Activated T-cell treated with anti-CD3 and anti-CD28 coated beads, Interleukin-2, amount 50 U/mL, for 1 hour (primary cell): ENCODE data around the gene TAF15.

Source experiments
- DNase-seq: peaks from one replicate; pipeline ENCODE4 v3.0.0-alpha.2; 2020

The TAF15 gene

DNA sequence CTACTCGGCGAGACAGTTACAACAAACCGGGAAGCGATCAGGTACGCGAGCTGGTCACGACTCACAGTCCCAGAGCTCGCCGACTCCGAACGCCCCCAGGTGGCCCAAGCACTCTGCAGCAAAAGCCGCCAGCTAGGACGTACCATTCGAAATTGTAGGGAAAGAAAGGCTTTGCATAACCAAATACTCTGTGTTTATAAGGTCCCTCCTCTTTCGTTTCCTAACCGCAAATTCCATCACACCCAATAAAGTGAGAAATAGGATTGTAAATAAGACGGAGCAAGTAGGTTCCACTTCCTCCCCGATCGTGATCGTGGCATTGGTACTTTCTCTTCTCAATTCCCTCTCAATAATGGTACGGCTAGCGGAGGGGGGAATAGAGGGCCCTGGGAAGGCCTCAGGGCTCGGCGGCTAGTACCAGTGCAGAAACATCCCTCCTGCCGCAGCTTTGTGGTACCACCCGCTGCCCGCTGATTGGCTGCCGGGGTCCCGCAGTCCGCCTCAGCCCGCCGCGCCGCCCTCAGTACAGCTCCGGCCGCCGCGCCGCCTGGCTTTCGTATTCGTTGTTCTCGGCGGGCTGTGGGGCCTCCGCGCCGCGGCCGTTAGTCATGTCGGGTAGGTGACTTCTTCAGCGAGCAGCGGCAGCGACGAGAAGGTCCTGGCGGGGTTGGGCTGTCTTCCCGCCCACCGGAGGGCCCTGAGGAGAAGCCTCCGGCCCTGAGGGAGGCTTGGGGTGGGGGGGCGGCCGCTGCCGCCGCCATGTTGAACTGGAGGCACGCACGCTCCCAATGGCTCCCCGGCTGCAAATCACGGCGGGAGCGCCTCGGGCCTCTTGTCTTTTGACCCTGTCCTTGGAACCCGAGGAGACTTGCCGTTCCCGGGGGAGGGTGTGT lies at the start of gene TAF15:
TSS of gene TAF15 (plus strand) at position 523 of the 893 bp plus-strand sequence. CDS start at position 609, 86 bp downstream.
- DNase-seq: peak; percentile 92

GRCh38 chr17:35760587-35760986 lies 48.7 kb upstream of the TAF15 start, which contains the start of gene C17orf50:
TSS of gene C17orf50 (plus strand) at chr17:35760887. CDS start at chr17:35760942, 55 bp downstream.
- DNase-seq: no peak

DNA sequence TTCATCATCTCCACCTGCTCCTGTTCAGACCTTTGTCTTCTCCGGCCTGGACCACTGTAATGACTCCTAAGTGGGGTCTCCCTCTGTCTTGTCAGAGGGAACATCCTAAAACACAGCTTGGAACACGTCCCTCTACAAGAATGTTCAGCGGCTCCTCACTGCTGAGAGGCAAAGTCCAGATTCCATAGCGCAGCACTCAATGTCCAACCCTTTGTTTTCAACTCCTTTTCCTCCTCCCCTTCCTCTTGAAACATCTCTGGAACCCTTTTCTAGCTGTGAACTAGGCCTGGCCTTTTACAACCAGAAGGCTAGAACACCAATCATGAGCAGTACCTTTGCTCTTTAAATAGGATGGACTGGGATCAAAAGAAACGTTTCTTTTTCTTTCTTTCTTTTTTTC lies 47.7 kb upstream of the TAF15 start:
- no peak for DNase-seq

GRCh38 chr17:35763767-35764122 lies 45.5 kb upstream of the TAF15 start:
- no peak for DNase-seq

DNA sequence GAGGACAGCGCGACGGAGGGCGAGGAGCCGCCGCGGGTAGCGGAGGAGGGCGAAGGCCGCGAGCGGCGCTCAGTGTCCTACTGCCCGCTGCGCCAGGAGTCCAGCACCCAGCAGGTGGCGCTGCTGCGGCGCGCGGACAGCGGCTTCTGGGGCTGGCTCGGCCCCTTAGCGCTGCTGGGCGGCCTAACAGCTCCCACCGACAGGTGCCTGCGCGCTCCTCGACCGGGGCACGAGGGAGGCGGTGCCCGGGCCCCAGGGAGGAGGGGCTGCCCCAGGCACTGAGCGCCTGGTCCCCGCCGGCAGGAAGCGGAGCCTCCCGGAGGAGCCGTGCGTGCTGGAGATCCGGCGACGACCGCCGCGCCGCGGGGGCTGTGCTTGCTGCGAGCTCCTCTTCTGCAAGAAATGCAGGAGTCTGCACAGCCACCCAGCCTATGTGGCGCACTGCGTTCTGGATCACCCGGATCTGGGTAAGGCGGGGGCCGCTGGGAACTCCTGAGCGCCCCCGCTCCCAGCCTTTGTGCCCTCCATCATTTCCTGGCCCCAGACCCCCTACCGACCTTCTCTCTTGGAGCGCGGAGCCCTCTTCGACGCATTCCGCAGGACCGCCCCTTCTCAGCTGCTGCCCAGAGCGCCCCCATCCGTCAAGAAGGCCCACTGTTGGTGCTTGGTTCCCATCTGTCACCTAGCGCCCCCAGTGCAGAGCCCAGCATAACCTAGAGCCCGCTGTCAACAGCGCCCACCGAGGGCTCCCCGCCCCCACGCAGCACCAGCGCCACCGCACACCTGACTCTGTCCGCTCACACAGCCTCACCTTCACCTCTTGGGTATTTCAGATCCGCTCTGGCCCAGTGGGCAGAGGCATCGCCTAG lies 44.9 kb upstream of the TAF15 start:
- peak; percentile 90 for DNase-seq

- DNase-seq: no peak
Observed at GRCh38 chr17:35765086-35765710, 44.1 kb upstream of the TAF15 start.

GRCh38 chr17:35765756-35766488 lies 43.4 kb upstream of the TAF15 start:
- DNase-seq: no peak

DNA sequence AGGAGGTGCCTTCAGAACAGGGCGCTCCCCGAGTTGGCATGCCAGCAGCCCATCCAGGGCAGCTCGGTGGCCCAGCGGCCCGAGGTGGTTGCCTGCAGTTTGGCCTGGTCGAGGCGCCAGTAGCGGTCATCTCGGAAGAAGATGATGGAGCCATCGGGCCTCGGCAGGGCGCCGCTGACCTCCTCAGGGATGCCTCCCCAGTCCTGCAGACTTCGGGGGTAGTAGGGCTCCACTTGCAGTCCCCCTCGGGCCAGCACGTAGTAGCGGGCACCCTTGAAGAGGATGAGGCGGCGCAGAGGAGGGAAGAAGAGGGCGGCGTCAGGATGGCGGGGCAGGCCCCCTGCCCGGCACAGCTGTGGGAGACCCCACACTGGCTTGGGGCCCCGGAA lies 42.8 kb upstream of the TAF15 start:
- no peak for DNase-seq

- no peak for DNase-seq
Observed at GRCh38 chr17:35766903-35767510, 42.3 kb upstream of the TAF15 start.

GRCh38 chr17:35768797-35769196 lies 40.5 kb upstream of the TAF15 start:
- DNase-seq: no peak

DNA sequence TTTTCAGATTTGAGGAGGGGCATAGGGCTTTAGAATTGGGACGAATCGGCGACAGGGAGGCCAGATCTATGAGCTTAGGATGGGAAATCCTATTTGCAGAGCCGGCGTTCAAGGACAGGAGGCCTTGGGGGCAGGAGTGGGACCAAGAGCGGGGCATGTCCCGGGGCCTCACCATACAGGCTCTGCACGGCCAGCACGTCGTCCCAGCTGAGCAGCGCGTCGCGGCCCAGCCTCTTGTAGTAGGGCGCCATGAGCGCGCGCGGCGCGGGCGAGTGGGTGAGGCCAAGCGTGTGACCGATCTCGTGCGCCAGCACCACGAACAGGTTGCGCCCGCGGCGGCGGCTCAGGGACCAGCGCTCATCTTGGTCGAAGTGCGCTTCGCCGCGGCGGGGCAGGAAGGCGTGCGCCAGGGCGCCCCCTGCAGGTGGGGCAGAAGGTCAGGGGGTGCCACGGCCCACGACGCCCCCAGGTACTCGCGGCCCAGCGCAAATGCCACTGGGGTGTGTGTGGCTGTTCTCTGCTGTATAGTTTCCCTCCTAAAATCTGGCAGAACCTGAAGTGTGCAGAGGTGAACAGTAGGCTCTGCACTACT lies 39.3 kb upstream of the TAF15 start:
- no peak for DNase-seq

DNA sequence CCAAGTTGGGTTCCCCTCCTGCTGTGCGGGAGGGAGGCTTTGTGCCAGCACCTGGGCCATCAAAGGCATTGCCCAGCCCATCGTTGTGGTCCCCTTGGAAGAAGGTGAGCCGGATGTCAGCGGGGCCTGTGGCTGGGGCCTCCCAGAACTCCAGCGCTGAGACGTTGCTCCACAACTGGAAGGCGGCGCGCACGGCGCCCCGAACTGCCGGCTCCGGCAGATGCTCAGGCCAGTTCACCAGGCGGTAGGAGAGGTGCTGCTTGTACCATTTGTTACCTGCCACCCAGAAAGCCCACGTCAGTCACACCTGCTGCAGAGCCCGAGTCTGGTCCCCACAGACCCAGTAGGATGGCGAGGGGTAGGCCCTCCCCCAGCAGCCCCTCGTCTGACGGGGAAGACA lies 36.2 kb upstream of the TAF15 start:
- DNase-seq: no peak

GRCh38 chr17:35773679-35774425 lies 35.4 kb upstream of the TAF15 start:
- DNase-seq: no peak

- DNase-seq: no peak
Observed at GRCh38 chr17:35774499-35774898, 34.8 kb upstream of the TAF15 start.

- DNase-seq: no peak
Observed at GRCh38 chr17:35775039-35775438, 34.2 kb upstream of the TAF15 start.

DNA sequence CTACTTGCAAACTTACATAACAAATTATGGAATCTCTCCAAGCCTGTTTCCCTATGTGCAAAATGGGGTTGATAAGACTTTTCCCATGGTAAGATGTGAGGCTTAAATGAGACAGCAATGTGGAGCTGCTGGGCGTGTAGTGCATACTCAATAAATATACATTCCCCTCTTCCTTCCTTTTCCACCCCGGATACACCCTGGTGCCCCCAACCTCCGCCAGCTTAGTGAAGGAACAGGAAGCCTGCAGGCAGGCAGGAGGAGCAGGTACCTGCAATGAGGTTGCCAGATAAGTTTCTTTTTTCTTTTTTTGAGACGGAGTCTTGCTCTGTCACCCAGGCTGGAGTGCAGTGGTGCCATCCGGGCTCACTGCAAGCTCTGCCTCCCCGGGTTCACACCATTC lies 33.7 kb upstream of the TAF15 start:
- DNase-seq: no peak

GRCh38 chr17:35778641-35779196 lies 30.6 kb upstream of the TAF15 start:
- no peak for DNase-seq

DNA sequence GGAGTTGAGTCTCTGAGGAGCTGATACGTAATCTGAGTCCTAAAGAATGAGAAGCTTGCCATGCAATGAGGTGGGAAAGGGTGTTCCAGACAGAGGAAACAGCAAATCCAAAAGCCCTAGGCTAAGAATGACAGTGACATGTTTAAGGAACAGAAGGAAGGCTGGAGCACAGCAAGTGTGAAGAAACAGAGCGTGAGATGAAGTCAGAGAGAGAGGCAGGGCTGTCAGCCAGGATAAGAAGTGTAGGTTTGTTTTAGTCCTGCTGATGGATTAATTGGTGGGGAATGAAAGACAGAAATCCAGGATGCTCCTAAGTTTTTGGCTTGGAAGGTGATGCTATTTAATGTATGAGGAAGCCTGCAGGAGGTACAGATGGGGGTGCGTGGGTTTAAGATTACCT lies 28.3 kb upstream of the TAF15 start:
- no peak for DNase-seq

GRCh38 chr17:35784895-35785294 lies 24.4 kb upstream of the TAF15 start:
- DNase-seq: no peak

DNA sequence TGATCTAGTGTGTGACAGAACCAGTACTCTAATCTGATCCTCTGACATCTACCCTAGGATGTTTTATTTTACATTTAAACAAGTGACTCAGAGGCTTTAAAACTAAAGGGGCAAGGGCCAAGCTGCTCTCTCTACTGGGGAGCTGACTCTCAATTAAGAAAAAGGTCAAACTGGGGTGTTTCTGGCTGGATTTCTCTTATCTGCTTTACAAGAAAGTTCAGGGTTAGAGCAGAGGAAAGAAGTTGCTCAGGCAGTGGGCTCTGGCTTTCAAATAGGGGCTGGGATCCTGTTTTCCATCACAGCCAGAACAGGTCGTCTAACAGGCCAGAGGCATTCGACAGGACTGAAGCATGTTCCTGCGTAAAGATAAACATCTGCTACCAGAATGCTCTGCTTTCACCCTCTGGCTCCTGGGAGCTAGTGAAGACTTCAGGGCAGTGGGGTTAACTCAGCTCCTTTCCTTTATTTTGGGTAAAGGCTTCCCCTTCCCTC lies 22.3 kb upstream of the TAF15 start:
- no peak for DNase-seq
